Limb (tissue), 2 donors: ENCODE data around the gene SRRD.
"Not testable (repeated sequence)": the region's sequence is repeated elsewhere in the genome, so short reads cannot be mapped to it uniquely, and the experiment has no call there.

Experiments used
- DNase-seq, 2 donors: peaks; one replicate each; pipeline ENCODE4 v3.0.0-alpha.2; 2016; ENCODE audit errors: extremely low spot score in 2 of 2

Gene SRRD, protein sequence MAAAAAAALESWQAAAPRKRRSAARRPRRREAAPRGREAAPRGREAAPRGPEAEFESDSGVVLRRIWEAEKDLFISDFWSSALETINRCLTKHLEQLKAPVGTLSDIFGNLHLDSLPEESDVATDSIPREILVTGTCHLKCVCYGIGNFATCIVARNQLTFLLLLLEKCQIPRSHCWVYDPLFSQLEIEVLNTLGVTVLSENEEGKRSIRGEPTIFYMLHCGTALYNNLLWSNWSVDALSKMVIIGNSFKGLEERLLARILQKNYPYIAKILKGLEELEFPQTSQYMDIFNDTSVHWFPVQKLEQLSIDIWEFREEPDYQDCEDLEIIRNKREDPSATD

DNA sequence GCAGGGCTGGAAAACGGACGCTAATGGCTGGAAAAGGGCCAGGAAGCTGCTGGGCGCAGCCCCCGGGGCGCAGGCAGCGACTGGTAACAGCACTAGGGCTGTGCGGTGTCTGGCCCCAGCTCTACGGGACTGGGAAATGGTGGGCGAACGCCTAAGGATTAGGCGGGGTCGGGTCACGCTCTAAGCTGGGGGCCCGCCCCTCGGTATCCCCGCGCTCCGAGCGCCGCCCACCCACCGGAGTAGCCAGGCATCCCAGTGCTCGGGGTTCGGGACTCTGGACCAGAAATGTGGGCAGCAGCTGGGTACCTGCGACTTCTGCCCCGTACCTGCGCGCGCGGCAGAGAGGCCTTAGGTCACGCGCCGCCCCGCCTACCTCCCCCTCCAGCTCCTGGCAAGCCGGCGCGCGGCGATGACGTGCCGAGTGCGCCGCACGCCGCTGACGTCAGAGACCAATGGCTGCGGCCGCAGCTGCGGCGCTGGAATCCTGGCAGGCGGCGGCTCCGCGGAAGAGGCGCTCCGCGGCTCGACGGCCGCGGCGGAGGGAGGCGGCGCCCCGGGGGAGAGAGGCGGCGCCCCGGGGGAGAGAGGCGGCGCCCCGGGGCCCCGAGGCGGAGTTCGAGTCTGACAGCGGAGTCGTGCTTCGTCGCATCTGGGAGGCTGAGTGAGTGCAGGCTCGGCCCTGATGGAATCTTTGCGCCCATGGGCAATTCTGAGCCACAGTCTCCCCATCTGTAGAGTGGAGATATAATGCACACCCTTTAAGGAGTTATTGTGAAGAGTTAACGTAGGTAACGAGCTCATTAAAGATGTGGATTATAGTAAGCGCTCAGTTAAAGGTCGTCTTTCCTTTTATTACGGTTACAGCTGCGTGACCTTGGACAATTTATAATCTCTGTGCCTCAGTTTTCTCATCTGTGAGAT, at the start of gene SRRD, which contains the start of gene HPS4:
SRRD (plus strand) TSS at position 439 of the 921 bp plus-strand sequence; CDS start at position 453, 14 bp downstream.
HPS4 (minus strand) TSS at position 345 of the 921 bp plus-strand sequence. CDS start 2,021 bp downstream, outside the sequence.
- DNase-seq, result peak; percentile 92 to 96

DNA sequence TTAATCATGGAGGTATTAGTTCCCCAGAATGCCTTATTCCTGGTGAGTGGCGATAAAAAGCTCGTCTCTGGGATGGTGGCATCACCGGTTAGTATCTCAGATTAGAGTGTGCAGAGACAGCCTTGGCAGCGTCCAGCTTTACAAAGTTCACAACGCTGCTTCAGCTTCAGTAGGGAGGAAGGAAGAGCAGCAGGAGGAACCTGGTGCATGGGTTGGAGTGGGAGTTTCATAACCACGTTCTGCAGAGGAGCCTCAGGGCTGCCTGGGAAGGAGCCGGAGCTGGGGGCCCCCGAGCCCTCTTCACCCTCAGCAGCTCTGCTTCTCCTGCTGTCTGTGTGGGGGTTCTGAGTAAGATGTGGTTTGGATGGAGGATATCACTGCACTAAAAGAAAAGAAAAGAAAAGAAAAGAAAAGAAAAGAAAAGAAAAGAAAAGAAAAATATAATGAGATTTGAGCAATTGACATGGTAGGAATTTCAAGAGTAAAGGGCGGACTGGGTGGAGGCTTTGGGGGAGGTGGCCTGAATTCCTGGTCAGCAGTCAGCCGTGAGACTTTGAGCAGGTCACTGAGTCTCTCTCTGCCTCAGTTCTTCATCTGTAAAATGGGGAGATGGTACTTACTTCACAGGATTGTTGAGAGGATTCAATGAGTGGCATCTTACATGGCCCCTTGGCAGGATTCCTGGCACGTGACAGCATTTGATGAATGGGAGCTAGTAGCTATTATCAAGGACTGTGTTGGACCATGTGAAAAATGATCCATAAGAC, 48.2 kb upstream of the SRRD start:
- no peak for DNase-seq

DNA sequence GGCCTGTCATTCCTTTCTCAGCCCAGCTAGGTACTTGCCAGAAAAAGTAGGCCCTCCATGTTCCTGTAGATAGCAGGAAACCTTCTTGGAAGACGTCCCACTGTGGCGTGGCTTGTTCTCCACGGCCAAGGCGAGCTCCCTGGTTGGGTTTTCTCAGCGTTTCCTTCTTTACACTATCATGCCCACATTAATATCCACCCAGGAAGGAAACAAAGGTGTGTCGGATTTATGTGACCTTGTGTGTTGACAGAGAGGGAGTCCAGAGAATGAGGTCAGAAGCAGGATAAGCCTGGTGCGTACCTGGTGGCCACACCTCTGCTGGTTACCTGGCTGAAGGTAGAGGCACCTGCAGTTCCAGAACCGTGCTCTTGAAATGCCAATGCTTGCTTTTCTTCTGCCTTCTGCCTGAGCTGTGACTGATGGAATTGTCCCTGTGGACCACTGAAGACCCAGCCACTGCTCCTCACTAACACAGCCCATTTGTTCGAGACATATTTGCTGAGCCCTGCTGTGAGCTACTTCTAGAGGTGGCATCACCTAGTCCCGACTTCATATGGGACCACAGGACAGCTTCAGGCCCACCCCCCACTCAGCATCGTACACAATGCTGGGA, 46.7 kb upstream of the SRRD start:
- DNase-seq, result no peak

DNA sequence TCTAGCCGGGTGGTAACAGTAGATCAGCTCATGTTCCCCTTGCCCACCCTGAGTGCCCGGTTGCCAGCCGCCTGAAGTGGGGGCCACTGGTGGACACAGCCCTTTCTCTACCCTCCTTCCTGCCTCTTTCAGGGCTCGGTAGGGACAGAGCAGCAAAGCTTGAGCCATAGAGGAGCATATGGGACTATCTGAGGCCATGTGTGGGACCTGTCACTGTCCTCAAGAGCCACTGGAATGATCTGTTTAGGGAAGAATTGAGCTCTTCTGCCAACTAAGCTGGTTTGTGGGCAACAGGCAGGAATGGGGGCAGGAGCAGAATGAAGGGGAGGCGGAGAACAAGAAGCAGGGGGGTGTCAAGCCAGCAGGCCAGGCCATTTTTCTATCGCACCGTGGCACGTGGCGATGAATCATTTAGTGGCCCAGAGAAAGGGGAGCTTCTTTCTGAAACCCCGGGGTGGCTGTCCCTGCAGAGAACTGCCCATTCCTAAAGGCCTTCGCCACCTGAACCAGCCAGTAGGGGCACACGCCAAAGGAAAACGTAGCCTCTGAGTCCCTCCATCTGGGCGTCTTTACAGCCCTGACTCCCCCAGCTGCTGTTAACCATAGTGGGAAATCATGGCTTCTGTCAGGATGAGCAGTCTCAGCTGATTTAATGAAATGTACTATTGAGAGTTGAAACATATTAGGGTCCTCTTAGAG, 45.8 kb upstream of the SRRD start:
- no peak for DNase-seq

DNA sequence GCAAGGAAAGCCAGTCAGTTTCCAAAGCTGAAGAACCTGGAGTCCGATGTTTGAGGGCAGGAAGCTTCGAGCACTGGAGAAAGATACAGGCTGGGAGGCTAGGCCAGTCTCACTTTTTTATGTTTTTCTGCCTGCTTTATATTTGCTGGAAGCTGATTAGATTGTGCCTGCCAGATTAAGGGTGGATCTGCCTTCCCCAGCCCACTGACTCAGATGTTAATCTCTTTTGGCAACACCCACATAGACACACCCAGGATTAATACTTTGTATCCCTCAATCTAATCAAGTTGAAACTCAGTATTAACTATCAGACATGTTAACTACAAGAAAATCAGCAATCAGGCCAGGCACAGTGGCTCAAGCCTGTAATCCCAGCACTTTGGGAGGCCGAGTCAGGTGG, 44.9 kb upstream of the SRRD start:
- DNase-seq, result not testable (repeated sequence)

DNA sequence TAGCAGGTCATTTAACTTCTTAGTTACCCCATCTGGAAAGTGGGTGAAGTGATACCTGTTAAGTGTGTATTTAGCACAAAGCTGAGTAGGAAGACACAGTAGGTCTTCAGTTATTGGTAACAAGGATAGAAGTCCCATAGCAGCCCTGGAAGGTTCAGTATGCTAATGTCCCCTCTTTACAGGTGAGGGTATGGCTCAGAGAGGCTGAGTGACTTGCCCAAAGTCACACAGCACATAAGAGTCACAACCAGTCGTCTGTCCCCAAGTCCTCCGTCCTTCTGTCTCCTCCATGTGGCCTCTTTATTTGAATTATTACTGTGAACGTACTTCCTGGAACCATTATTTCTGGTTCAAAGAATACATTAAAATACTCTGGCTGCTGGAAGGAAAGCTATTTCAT, 44.1 kb upstream of the SRRD start:
- no peak for DNase-seq

DNA sequence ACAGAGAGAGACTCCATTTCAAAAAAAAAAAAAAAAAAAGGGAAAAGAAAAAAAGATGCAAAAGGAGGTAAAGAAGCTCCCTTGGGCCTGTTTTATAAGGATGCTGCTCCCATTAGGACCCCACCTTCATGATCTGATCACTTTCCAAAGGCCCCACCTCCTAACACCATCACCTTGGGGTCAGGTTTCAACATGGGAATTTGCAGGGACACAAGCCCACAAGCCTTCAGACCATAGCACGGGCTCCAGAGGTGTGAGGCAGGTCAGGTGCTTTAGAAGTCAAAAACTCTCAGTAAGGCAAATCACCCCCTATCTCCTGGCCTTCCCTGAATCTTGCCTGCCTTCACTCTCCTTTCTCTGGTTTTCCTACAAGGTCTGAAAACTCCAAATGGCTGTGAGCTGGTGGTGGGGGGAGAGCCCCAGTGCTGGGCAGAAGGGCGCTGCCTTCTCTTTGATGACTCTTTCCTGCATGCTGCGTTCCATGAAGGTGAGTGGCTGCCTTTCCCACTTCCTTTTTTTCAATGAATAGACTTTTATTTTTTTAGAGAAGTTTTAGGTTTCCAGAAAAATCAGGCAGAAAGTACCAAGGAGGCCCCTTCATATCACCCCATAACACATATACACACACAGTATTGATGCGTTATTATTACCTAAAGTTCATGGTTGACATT, 41.5 kb upstream of the SRRD start:
- no peak for DNase-seq

DNA sequence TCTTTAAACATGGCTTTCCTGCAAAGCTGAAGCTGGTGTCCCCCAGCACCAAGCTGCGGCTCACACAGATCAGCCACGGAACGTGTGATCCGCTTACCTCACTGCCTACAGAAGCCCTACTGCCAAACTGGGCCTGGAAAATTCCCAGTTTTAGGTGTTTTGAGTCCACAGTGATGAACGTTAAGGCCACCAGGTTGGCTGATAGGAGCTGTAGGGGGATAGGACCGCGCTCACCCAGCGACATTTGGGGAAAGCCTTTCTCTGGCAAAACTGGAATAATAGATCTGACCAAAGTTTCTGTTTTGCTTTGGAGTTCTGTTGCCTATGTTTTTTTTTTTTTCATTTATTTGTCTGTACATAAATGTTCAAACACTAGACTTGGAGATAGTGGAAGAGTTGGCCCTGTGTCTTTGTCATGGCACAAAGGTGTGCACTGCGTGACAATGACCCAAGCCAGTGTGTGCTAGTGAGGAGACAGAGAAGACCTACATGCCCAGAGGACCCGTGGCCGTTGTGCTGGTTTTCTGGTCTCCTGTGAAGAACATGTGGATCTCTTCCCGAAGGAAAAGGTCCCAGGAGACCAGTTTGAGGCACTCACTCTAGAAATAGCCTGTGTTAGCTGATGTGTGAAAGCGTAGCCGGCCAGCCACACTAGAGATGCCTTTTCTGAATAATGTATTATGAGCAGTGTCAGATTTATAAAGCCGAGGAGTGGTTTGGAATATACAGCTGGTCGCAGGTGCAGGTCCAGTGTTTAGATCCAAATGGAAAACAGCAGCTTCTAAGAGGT, 39.6 kb upstream of the SRRD start:
- DNase-seq, result no peak

DNA sequence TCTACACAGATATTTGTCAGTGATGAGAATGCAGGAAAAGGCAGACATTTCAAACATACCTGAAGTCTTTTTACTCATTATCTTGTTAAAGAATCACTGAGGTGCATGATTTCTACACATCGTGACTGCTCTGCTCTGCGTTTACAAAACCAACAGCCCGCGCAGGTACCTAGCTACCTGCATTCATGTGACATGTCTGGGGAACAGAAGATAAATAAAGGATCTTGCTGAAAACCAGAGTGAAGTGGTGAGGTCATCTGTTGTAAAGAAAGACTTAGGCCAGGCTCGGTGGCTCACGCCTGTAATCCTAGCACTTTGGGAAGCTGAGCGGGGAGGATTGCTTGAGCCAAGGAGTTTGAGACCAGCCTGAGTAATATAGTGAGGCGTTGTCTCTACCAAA, 38.9 kb upstream of the SRRD start:
- DNase-seq, result no peak

DNA sequence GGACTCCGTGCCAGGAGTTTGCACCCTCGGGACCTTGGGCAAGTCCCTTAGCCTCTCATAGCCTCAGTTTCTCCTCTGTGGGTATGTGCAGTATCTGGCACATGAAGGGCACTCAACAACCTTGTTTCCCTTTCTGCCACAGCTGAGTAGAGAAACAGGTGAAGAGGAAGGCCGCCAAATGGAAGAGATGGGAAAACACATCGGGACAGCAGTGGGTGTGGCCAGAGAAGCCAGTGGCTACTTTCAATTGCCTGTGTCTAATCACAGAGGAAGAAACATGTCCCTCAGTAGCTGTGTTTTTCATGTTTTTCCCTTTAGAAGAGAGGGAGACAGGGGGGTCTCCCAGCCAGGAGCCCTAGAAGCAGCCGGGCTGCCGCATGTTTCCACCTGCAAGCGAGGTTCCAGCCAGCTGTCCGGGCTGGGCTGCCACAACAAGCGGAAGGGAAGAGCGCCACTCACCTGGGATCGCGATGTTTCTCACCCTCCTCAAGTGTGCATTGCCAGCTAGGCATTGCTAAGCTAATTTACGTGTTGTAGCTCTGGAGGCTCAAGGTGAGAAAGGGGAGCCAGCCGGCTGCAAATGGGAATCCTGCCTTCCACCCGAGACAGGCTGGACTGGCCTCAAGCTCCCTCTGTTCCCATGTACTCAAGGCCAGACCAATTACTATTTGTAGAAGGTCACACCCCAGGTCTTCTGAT, 38.0 kb upstream of the SRRD start:
- no peak for DNase-seq

DNA sequence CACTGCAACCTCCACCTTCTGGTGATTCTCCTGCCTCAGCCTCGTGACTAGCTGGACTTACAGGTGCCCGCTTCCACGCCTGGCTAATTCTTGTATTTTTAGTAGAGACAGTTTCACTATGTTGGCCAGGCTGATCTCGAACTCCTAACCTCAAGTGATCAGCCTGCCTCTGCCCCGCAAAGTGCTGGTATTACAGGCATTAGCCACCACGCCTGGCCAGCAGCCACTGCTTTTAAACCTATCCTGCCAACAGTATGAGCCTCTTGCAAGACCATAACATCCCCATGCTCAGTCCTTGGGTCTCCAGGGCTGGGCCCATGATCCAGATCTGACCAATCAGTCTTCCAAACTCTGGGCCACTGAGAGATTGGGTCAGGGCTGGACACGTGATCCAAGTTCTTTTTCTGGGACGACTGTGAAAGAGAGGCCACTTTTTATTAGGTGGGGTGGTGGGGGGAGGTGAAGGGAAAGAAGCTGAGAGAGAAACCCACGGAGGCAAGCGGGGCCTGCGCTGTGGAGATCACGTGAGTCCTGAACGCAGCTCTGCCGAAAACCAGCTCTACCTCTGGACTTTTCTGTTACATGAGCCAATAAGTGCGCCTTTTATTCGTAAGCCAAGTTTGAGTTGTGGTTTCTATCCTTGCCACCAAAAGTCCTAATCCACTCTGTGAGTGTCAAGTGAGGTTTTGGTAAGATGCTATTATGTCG, 36.7 kb upstream of the SRRD start:
- DNase-seq, result no peak

DNA sequence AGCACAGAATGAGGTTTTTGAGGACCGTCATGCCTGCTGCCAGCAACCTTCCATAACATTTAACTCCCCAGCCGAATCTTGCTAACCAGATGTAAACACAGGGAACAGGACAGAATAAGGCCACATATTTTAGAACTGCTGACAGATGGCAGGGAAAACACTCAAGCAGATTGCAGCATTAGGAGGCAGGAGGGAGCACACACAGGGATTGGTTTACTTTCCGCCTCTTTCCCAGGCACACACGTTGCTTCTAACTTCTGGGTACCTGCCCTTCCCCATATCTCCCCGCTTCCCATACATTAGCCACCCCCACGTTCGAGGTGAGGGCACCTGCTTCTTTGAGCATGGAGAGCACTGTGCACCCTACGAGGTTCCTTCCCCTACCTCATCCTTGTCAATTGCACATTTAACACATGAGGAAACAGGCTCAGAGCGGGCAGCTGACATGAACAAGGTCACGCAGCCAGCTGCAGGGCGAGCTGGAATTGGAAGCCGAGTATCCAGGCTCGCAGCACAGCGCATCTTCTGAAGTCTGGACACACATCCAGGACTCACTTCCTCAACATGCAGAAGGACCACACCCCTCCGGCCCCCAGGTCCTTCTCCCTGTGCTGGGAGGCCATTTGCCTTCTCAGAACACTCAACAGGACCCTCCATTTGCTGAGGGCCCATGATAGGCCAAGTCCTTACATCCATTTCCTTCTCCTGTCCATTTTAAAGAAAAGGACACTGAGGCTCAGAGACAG, 35.9 kb upstream of the SRRD start:
- DNase-seq, result no peak

DNA sequence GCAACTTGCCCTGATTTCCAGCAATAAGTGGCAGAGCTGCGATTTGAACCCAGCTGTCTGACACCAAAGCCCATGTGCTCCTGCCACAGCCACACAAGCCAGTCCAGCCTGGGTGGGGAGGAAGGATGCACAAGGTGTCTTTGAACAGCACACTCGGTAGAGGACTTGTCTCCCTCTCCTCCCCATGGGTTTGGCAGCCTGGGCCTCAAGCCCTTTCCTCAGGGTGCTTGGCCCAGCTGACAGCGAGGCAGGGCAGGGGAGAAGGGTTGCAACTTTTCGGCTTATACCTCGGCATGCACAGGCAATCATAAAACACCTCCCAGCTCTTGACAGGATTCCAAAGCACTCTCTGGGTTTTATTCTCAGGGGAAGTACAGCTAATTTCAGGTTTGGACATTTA, 35.3 kb upstream of the SRRD start:
- no peak for DNase-seq

DNA sequence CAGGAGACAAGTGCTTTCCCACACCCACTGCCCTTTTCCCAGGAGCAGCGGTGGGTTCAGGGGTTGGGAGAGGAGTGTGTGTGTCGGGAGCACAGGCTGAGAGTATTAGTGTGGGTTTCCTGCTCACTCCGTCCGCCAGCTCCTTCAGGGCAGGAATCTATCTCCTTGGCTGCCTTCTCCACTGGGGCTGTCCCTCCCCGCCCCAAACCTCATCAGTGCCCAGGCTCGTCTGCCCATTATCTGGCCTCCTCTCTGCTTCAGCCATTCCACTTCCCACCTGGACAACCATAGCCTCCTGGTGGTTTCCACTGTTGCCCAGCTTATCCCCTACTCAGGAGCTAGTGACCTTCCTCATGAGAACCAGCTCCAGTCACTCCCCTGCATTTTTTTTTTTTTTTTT, 34.7 kb upstream of the SRRD start:
- no peak for DNase-seq

DNA sequence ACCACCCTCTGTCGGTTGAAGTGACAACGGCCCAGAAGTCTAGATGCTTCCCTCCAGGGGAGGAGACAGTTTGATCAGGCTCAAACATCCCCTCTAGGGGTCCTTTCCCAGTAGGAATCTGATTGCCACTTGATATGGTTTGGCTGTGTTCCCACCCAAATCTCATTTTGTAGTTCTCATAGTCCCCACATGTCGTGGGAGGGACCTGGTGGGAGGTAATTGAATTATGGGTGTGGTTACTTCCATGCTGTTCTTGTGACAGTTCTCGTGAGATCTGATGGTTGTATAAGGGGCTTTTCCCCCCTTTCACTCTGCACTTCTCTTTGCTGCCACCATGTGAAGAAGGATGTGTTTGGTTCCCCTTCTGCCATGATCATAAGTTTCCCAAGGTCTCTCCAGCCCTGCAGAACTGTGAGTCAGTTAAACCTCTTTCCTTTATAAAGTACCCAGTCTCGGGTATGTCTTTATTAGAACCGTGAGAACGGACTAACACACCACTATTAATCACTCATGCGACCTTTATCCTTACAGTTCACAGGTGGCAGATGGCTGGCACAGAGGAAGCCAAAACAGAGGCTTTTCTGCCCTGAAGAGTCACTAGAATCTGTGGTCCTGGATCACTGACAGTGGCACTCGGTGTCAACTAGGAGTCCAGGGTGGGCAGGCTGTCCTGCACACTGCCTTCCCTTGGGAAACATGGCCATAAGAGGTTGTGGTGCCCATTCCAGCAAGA, 33.1 kb upstream of the SRRD start:
- DNase-seq, result no peak

DNA sequence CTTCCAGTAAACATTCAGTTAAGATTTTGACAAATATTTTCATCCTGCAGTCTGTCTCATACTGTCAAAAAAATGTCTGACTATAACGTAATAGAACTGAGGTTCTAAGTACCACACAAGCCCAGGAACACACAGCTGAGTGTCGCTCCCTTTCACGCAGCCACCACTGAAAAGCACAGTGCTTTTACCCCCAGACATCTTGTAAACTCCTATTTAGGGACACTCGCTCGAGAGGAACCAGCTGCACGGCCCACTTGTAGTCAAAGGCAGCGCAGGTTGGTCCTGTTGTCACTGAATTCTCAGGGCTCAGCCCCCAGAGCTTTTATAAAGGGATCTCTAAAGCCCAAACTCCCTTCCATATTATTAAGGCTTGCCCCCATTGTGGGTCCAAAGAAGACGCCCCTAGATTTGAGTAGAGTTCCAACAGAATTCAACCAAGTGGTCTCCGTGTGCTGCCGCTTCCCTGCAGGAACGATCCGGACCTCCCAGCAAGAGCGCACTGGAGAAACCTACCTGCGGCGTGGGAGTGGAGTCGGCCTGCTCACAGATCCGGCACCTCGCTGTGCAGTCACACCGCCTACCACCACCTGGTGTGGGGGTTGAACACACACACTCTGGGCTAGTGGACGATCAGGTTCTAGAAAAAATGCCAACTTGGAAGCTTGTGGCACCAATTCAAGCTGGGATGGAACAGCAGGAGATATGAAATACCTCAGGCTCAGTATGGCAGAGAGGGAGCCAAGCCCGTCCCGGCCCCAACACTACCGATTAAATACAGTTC, 31.3 kb upstream of the SRRD start:
- no peak for DNase-seq
